ENCODE results near the gene GAS6.

DNA sequence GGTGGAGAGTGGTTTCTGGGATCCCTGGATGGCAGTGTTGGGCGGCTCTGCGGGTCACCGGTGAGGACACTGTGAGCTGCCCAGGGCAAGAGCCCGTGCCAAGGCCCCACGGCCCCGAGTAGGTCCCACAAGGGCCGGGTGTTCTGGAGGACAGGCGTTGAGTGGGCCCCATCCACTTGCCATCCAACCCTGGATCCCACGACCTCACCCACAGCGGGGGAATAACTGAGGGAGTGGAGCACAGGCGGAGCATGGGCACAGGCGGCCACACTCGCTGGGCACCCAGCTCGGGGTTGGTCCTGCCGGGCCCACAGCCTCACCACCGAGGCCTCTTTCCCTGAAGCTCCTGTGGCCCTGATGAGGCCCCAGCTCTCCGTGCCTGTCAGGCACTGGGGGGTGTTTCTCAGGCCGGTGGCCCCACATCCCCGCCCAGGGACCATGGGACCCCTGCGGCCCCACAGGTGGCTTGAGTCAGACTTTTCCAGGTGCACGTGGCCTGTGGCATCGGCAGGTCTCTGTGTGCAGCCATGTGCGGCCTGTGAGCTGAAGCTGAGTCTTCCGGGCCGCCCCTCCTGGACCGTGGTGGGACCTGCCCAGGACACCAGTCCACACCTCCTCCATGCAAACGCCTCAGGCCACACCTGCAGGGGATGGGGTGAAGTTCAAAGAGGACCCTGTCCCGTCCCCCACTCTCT lies 88.3 kb downstream of the GAS6 start:
- TF ChIP-seq POLR2A (IDR thresholded peaks at IDR 0.05; ENCODE audit: low read depth, low read length) (no peak), POLR2AphosphoS5 (IDR thresholded peaks at IDR 0.05; ENCODE audit: low read depth, low read length) (no peak), SPI1 (IDR thresholded peaks at IDR 0.05; ENCODE audit: low read depth, low read length) (no peak), TAF1 (IDR thresholded peaks at IDR 0.05; ENCODE audit: low read depth, low read length) (no peak), POU2F2 (IDR thresholded peaks at IDR 0.05; ENCODE audit: low read depth, low read length) (no peak), PAX5 (IDR thresholded peaks at IDR 0.05; ENCODE audit: insufficient read depth, low read length, severe bottlenecking) (no peak)
